HS-27A (cell line): ENCODE results near the gene VASH2.
"Not testable (repeated sequence)": the region's sequence is repeated elsewhere in the genome, so short reads cannot be mapped to it uniquely, and the experiment has no call there.

Source experiments
- DNase-seq: peaks from one replicate; pipeline ENCODE4 v3.0.0-alpha.2; 2012; ENCODE audit warnings: low read depth, missing footprints

Gene VASH2

DNA sequence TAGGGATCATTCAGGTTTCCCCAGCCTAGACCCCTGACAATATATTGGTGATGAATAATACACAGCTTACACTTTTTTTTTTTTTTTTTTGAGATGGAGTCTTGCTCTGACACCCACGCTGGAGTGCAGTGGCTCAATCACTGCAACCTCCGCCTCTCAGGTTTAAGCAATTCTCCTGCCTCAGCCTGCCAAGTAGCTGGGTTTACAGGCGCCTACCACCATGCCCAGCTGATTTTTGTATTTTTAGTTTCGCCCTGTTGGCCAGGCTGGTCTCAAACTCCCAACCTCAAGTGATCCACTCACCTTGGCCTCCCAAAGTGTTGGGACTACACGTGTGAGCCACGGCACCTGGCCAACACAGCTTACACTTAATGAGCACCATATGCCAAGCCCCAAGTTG, 7.2 kb downstream of the VASH2 start:
- no peak for DNase-seq

DNA sequence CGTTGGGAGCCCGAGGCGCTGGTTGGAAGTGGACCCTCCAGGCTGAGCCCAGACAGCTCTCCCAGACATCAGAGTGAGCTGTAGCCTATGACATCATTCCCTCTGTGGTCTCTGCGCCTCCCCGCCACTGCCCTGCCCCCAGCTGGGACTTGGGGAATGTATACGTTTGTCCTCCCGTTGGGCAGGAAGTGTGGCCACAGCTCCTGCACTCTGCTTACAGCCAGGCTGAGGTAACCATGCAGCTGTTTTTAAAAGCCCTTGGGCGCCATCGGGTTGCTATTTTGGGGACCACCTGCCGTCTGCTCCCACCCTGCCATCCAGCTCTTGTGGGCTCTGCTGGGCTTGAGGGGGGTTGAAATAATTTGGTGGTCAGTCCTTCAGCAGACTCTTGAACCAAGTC, 7.8 kb downstream of the VASH2 start:
- no peak for DNase-seq

DNA sequence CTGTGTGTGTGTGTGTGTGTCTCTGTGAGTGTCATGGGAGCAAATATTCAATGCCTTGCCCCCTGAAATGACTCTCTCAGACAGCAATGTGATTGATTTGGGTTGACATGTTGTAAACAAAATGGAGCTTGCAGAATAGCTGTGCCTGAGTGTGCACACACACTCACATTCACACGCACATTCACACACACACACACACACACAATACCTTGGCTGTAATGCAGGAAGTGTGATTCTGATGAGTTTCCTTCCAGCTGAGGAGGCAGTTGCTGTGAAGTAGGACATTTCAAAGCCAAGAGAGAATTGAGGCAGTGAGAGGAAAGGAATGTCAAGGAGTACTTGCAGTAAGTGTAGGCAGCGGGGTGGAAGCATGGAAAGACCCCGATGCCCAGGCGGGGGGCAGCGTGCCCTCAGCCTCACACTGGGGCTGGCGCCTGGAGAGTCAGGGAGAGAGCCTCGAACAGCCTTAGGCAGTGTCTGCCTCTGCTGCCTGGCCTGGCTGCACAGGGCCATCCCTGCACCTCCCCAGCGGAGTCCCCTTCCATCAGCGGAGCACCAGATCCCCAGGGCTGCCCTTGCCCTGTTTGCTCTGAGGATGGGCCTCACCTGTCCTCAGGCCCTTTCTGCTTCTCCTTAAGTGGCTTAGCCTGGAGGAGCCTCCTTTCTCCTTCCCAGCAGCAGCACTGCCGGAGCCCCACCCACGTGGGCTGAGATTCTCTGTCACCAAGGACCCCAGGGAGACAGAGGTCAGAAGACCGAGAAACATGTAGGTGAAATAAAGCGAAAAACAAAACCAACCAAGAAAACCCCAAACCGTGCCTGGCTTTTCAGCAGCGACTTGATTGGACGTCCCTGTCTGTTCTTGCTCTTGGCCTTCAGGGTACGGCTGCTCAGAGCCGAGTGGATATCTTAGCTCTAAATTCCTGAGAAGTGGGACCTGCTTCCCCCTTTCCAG, 9.2 kb downstream of the VASH2 start:
- DNase-seq = no peak

DNA sequence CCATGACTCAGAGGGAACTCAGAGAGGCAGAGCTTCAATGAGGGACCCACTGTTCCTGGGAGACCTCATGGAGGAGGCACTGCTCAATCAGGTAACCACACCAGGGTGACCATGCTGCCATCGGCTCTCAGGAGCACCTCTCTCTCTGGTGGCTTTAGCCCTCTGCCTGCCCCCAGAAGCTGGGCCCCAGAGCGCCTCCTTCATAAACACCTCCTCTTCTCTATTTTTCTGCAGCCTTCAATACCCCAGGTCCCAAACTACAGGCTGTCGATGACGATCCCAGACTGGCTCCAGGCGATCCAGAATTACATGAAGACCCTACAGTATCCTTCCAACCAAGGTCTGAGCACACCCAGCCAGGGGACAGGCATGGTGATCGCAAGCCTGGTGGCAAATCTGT, 10.6 kb downstream of the VASH2 start:
- no peak for DNase-seq

DNA sequence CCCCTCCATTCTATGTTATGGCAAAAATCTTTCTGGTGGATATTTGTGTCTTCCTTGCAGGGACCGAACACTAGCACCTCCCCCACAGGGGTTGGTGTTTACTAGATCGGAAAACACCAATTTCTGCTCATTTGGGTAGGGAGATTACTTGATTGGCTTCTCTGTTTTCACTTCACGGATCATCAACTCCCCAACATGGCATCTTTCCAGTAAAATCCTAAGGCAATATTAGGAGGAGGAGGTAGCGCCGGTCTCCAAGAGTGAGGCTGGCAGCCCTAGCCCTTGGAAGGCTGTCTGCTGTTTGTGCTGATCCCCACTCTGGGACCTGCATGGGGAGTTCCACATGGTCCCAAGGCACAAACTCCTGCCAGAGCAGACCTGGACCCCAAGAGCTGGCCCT, 12.2 kb downstream of the VASH2 start:
- no peak for DNase-seq

DNA sequence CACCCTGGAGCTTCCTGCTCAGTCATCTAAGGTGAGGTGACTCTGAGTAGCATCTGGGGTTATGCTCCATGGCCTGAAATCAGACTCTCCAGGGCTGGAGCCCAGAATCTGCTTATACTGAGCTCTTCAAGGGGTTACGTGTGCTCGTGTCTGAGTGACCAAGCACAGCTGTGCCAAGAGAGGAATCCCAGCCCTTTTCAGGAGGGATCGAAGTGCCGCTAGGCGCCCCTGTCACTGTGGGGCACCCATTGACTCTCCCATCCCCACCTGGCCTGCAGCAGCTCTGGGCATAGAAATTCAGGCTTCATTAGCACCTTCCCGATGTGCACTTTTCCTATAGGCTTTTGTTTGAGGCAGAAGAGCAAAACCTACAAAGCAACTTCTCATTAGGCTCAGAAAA, 13.8 kb downstream of the VASH2 start:
- DNase-seq = no peak

DNA sequence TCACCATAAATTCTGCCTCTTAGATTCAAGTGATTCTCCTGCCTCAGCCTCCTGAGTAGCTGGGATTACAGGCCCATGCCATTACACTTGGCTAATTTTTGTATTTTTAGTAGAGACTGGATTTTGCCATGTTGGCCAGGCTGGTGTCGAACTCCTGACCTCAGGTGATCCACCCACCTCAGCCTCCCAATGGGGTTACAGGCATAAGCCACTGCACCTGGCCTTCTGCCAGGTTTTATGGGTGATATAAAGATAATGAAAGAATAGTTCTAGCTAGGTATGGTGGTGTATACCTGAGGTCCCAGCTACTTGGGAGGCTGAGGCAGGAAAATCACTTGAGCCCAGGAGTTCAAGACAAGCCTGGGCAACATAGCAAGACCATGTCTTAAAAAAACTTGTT, 14.7 kb downstream of the VASH2 start:
- DNase-seq = not testable (repeated sequence)

DNA sequence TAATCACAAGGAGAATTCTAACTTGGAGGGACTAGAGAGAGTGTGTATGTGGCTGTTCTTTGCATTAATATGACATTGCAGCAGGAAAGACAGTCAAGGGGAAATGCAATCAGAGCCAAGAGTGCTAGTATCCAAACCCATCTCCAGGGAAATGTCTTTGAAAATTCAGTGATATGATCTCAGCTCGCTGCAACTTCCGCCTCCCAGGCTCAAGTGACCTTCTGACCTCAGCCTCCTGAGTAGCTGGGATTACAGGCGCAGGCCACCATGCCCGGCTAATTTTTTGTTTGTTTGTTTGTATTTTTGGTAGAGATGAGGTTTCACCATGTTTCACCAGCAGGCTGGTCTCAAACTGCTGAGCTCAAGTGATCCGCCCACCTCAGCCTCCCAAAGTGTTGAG, 16.3 kb downstream of the VASH2 start:
- no peak for DNase-seq

DNA sequence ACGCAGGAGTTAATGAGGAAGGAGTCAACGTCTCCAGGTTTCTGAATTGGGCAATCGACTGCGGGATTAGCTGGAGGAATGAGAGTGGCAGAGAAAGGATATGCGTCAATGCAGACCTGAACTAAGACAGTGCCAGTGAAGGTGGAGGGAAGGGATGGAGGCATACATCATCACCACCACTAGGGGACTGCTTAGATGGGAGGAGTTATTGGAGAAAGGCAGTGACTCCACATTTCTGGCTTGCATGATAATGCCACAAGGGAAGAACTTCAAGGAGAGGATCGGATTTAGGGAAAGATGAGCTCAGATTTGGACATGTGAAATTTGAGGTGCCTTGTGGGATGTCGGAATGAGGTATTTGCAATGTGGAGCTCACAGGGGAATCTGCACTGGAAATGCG, 17.5 kb downstream of the VASH2 start:
- no peak for DNase-seq

DNA sequence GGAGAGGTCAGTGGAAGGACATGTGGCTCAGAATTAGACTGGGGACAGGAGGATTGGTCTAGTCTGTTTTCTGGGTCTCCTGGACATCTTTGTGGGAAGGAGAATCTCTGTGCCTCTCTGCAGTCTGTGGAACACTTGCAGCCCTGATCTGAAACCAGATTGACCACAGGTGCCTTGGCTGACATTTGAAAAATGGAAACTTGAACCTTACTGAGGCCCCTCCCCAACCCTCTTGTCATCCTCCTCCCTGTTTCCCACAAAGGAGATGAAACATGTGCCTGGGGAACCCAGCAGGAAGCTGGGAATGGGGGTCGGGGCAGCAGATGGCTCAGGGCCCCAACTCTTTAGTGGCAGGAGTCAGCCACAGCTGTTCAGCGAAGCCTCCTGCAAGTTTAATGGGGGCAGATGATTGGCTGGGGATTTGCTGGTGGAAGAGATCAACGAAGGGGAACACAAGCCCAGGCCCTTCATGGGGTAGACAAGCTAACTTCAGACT, 18.1 kb downstream of the VASH2 start:
- DNase-seq = no peak

DNA sequence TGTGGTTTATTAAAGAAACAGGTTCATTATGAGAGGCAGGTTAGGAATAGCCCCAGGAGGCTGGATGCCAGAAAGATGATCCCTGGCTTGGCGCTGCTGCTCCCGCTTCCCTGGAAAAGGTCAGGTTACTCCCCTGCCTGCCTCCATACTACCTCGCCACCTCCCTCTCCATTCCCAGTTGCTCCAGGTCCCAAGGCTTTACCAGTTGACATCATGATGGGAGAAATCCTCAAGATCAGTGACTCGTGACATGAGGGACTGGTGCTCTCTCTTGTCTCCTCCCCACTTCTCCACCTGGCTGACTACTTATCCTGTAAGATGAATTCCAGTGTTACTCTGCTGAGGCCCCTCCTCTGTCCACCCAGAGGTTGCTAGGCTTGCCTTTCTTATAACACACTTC, 19.7 kb downstream of the VASH2 start:
- DNase-seq = no peak

DNA sequence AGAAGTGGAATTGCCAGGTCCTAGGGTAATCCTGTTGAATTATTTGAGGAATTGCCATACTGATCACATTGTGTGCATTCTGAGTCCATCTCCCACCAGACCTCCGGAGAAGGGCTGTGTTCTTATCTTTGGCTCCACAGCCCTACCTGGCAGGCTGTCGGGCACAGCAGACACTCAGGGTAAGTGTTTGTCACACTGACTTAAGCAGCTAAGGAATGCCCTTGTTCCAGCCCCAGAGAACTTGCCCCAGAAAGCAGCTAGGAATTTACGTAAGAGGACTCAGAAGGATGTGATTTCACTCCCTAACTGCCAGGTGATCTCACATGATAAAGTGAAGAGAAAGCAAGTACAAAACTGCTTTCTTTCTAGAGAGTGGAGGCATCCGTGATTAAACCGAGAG, 21.0 kb downstream of the VASH2 start:
- DNase-seq = no peak

DNA sequence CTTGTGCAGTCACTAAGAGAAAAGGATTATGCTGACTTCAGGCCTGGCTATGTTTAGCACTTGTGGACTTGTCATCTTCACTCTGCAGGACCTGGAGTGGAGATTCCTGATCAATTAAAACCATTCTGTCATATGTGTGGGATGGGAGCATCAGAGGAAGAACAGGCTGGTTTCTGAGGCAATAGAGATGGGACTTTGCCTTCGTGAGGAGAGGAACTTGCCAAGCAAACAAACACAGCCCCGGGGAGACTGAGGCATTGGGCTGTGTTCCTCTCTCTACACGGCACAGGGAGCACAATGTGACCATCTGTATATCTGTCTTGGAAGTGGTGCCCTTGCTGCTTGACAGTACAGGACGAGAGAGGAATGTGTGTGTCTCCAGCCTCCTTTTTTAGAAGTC, 23.1 kb downstream of the VASH2 start:
- DNase-seq = no peak

DNA sequence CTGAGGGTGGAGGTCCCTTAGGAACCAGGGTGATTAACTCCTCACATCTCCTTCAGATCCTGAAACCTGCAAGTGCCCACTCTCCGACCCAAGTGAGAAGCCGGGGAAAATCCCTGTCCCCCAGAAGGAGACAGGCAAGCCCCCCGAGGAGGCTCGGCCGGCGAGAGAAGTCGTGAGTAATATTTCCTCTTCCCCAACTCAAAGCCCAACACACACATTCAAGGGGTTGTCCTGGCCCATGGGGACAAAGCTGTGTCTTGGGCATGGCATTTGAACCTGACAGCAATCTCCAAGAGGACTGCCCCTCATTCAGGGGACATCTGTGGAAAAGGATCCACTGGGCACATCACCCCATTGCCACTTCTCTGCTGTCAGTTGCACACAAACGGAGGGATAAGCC, 23.6 kb downstream of the VASH2 start:
- DNase-seq = no peak

DNA sequence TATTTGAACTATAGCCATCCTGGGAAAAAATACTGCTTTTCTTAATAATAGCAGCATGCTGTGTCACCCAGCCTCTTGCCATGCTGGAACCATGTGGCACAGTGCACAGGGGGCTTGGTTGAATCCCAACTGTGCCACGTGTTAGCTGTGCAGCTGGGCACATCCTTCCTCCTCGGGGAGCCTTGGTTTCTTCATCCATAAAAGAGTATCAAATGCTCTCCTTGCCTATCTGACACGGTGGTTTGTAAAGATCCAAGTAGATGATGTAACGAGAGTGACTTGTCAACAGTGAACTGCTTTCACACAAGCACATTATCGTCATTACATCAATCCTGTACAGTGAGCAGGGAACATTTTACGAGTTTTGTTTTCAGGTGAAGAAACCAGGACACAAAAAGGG, 24.4 kb downstream of the VASH2 start:
- DNase-seq = no peak

DNA sequence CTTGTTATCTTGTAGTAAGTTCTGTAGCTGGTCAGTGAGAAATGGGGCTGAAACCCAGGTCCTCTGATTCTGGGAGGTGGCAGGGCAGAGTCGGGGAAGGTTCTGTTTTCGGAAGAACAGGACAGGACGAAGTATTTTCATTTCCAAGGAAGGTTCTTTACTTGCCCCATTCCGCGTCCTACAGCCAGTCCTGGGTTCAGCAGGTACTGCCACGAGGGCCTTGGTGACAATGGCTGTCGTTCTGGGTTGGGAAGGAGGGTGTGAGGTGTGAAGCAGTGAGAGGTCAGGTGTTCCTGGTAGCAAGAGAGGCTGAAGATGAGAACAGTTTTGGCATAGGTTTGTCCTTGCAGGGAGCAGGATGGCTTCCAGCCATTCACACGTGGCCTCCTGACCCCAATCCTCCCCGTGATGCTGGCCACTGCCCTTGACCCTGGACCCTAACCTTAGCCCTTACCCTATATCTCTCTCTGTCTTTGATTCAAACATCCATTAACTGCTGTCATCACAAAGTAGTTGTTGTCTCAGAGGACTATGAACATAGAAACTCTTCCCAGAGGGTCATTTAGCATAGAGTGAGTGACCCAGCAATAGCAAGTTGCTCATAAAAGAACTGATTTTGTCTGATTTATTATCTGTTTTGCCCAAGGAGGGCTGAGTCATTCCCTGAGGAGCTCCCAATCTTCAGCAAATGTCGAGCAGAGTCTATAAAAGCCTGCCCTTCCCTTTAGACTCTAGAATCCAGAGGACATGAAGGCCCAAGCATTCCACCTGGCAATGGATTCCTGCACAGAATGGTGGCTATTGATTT, 25.0 kb downstream of the VASH2 start:
- DNase-seq = no peak

DNA sequence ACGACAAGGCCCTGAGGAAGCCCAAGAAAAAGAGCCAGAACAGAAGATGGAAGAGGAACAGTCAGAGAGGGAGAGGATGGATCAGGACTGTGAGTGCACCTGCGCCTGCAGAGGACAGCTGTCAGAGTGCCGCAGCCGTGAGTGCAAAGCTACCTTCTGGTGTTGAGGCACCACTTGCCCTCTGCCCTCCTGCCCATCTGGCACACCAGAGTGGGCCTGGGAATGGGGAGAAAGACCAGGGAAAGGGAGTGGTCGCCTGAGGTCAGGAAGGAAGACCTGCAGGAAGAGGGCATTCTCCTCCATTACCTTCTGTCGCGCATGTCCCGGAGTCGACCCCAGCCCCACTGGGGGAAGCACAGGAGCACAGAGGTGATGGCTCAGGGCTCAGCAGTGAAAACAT, 26.2 kb downstream of the VASH2 start:
- DNase-seq = no peak

DNA sequence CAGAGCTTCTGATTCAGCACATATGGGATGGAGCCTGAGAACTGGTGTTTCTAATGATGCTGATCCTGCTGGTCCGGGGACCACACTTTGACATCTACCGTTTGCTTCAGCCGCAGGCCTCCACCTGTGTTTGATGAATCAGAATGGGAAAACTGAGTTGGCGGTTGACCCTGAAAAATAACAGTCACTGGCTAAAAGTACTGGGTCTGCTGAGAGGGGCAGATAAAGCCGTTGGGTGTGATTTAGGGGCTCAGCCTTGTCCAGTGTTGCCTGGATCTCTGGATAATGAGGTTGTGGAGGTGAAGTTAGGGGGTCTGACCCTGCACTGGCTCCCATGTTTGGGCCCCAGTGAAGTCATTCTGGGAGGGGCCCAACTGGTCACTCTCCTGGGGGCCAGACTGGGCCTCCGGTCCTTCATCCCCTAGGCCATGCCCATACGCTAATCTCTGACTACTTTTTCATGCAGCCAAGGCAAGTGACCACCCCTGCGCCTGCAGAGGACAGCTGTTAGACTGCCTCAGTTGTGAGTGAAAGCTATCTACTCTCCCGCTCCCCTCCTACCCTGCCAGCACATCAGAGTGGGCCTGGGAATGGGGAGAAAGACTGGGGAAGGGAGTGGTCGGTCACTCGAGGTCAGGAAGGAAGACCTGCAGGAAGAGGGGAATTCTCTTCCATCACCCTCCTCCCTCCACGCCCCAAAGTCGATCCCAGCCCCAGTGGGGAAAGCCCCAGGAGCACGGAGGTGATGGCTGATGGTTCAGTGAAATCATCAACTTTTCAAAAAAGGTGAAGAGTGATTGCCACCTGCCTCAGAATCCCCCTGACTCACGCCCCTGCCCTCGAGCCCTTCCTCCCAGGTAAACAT, 27.7 kb downstream of the VASH2 start:
- no peak for DNase-seq

DNA sequence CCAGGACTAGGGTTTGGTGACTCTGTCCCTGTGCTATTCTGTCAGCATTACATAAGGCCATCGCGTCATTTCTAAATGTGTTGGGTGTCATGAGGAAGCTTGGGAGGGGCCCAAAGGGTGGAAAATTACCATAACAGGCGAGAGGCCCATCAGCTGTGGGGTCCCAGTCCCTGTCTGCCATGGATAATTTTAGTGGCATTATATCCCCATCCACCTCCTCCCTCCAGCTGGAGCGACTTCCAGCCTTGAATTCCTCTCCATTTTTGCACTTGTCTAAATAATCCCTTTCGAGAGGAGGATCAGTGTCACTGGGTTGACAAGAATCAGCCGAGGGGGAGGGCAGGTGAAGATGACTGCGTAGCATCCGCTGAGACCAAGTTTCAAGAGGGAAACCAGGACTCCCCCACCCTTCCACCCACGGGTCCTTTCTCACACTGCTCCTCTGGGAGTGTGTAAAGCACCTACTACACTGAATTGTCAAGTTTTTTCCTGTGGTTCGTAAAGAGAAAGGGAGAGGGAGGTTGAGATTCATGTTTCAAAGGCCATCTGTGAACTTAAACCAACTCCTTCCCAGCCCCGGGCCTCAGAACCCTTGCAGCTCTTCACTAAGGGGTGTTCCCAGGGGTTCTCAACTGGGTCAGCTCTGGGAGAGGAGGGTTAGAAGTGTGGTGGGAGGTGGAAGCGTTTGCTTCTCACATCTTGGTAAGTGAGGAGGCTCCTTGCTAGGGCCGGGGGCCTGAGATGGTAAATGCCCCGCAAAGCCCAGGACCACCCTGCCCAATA, 29.2 kb downstream of the VASH2 start:
- no peak for DNase-seq

DNA sequence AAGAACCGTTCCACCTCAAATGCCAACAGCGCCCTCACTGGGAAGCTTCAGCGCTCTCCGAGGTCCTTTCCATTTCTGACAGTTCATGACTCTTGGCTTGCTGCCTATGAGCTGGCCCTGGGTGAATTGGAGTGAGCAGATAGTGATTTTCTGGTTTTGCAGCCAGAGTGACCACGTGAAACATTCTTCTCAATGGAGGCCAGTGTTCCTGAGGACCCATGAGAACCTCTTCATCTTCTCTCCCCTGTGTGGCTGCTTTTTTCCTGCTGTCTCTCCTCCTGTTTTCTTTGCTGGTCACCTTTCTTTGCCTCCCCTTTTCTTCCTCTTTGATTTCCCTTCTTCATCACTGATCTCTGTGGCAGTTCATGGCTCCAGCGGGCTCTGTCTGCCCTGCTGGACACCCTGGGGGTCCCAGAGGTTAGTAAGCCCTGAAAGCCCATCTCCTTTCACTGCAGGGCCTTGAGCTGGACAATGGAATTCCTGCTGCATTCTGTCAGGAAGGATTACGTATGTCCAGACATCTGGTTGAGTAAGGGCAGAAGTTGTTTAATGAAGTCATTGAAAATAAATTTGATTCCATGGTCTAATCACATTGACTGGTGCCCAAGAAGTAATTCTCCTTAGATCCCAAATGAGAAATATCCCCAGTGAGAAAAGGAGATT, 29.9 kb downstream of the VASH2 start:
- DNase-seq = no peak

DNA sequence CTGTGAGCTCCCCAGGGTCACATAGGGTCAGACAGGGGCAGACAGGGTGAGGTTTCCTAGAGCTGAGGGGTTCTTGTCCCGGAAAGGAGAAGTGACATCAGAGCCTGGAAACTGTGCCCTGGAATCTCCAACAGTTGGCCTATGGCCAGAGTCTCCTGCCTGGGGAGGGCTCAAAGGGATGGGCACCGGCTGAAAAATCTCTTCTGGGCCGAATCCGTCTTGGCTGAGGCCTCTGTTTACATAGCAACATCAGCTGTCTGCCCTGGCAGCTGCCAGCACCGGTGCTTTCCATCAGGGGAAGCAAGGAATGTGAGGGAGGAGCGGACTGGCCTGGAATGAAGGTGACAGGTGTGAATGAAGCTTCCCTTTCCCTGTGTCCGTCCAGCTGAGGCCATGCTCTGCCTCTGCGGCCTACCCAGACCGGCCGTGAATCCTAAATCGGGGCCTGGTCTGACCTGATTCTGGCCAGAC, 30.7 kb downstream of the VASH2 start:
- DNase-seq = no peak
